Measurements from ENCODE around the gene PCK2. TPM values are rescaled to one million over a fixed set of nuclear protein-coding genes. Genes with fewer than 3 reads are reported as not detected.

PCK2 gene
- total and polyA plus RNA-seq, 2 of the 8 experiments (the other 6 are each of a cell fraction or from before 2014, with no cell fraction given), result 81.9 to 115 TPM

DNA sequence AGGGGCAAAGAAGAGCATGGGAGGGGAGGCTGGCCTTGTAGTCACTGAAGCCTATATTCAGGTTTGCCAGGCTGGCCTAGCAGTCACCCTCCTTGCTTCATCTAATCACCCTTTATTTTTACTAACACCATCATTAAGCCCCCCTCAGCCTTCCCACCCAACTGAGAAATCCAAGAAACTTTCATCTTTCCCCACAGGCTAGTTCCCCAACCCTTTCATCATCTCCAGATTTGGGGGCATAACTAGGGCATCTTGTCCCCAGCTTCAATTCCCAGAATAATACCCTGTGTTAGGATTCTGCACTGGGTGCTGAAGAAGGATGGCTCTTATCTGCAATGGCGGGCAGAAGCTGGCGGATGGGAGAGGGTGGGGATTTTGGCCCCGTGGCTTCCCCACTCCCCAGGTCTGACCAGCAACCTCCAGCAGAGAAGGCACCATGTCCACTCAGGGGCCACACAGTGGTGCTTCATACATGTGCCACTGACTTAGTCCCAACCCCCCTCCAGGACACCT lies 6.9 kb downstream of the PCK2 start:
- no peak for FAIRE-seq
- no peak overlapping the region for H4K91ac ChIP-seq (replicated peaks; ENCODE audit: insufficient read length, low read length)
- H2BK15ac ChIP-seq (ENCODE audit: low read length), result no peak overlapping the region
- H3K9ac ChIP-seq (replicated peaks in 1 of 4; ENCODE audit: extremely low read depth in 1 of 4, low read depth in 3 of 4, low read length in 3 of 4), result no peak overlapping the region
- no peaks in the 10 kb centered on the region for H3K27me3 ChIP-seq (replicated peaks in 1 of 4; ENCODE audit: control insufficient read depth in 3 of 4, extremely low read depth in 1 of 4, insufficient read depth in 3 of 4, low read length in 3 of 4)
- ChIA-PET POLR2A (ENCODE audit: partially characterized antibody) (interaction anchor here (0.9 to 23.9 kb wide), 16 partner anchors 7 to 102 kb away, joined by 3 to 626 read pairs (median 8); partner anchors contain the start of genes CARMIL3, CPNE6, DCAF11 and EMC9), CTCF (ENCODE audit: partially characterized antibody) (interaction anchor here (1.2 to 12.2 kb wide), 4 partner anchors 7 to 44 kb away, joined by 4 to 160 read pairs (median 74); partner anchors contain the start of gene PCK2)
- H3K27ac ChIP-seq (ENCODE audit: low read depth, low read length), result no peak overlapping the region
- DNase-seq (ENCODE audit: low read depth in 1 of 2, low spot score in 2 of 2), result no peak
- H3K9me3 ChIP-seq (ENCODE audit: insufficient read depth in 2 of 2, low read depth in 1 of 2, low read length in 1 of 2), result peaks cover 7% of the 10 kb centered on the region in 2 experiments; a peak in 3 of 4 replicates
- H3K79me1 ChIP-seq (ENCODE audit: low read depth, low read length), result peaks cover 5% of the 10 kb centered on the region
- no peak overlapping the region; the same call in 1 of the 2 replicates for H4K8ac ChIP-seq (ENCODE audit: extremely low read depth, insufficient read depth, low read length)
- no peak overlapping the region for H2AFZ ChIP-seq (ENCODE audit: low read length)
- H3K36me3 ChIP-seq (ENCODE audit: control insufficient read depth in 2 of 4, insufficient read depth in 4 of 4, low read length in 3 of 4), result peaks cover 9 to 76% (median 47%) of the 10 kb centered on the region in 4 experiments; a peak in 7 of 8 replicates
- H3K4ac ChIP-seq (replicated peaks; ENCODE audit: insufficient read length, low read depth, low read length), result no peak overlapping the region
- H3K79me2 ChIP-seq (ENCODE audit: control insufficient read depth in 1 of 2, insufficient read depth in 2 of 2, low read length in 2 of 2), result peaks cover 0 to 6% of the 10 kb centered on the region in 2 experiments; a peak in 1 of 4 replicates
- no peak overlapping the region for H3K4me2 ChIP-seq (ENCODE audit: insufficient read depth in 1 of 2, low read depth in 2 of 2, low read length in 2 of 2)
- no peaks in the 10 kb centered on the region for H3K23me2 ChIP-seq (ENCODE audit: low read depth, low read length)
- H3K23ac ChIP-seq (ENCODE audit: insufficient read length), result no peak overlapping the region
- H2BK120ac ChIP-seq (replicated peaks; ENCODE audit: low read depth, low read length), result no peak overlapping the region
- H3K14ac ChIP-seq (ENCODE audit: insufficient read length), result no peak overlapping the region
- H2AK5ac ChIP-seq (ENCODE audit: low read depth, low read length), result no peak overlapping the region
- H4K5ac ChIP-seq (ENCODE audit: insufficient read length, low read depth, low read length), result no peak overlapping the region
- no peak overlapping the region for H2BK12ac ChIP-seq (ENCODE audit: low read depth, low read length)
- peaks cover 7 to 11% of the 10 kb centered on the region in 2 experiments for H4K20me1 ChIP-seq (replicated peaks in 1 of 2; ENCODE audit: control insufficient read depth in 1 of 2, insufficient read depth in 2 of 2, low read length in 2 of 2)
- H3K4me3 ChIP-seq (ENCODE audit: extremely low read depth in 1 of 4, insufficient read depth in 2 of 4, low read depth in 3 of 4, low read length in 4 of 4), result no peak overlapping the region
- no peak overlapping the region for H2BK5ac ChIP-seq (ENCODE audit: low read depth, low read length)
- H3K56ac ChIP-seq (replicated peaks; ENCODE audit: insufficient read length, low read depth, low read length), result no peak overlapping the region
- no peaks in the 10 kb centered on the region for H3K4me1 ChIP-seq (replicated peaks in 1 of 4; ENCODE audit: control insufficient read depth in 3 of 4, insufficient read depth in 4 of 4, low read length in 3 of 4)
- no peak overlapping the region for H2BK20ac ChIP-seq (ENCODE audit: low read length)
- 91% methylated on average over 3 of the region's 3 CpGs; no CpG with 5 or more reads in 1 of the 2 experiments for WGBS, 2 experiments (ENCODE audit: extremely low coverage in 1 of 2, insufficient coverage in 1 of 2, insufficient read length in 1 of 2, insufficient replicate concordance in 2 of 2, low coverage in 1 of 2, low lambda C conversion rate in 2 of 2, missing lambda C conversion rate in 1 of 2)
- H3K18ac ChIP-seq (ENCODE audit: extremely low read depth, low read length), result no peak overlapping the region

All from H1 (cell line).